ENCODE data around the gene FBXO2. TPM values are rescaled to one million over a fixed set of nuclear protein-coding genes. Genes with fewer than 3 reads are reported as not detected.
A peak's percentile ranks its signal among the peaks of the same experiment; 100 is the strongest.
"Not testable (repeated sequence)": the region's sequence is repeated elsewhere in the genome, so short reads cannot be mapped to it uniquely, and the experiment has no call there.

FBXO2 gene
- total RNA-seq, 1 donor: 2.0 TPM

GRCh38 chr1:11643782-11644181 lies 10.4 kb downstream of the FBXO2 start:
- no peak overlapping the region for H3K4me3 ChIP-seq (ENCODE audit: low read depth, low read length)
- TF ChIP-seq CTCF (IDR thresholded peaks at IDR 0.05; ENCODE audit: insufficient read depth, low read length): no peak
- DNase-seq (ENCODE audit: low read depth): no peak

- peak; percentile 100 for TF ChIP-seq CTCF (IDR thresholded peaks at IDR 0.05; ENCODE audit: insufficient read depth, low read length)
- peak; percentile 75 for DNase-seq (ENCODE audit: low read depth)
- not testable (repeated sequence) for H3K4me3 ChIP-seq (ENCODE audit: low read depth, low read length)
These were observed 11.7 kb downstream of the FBXO2 start for GRCh38 chr1:11642418-11643017.

GRCh38 chr1:11641776-11642305 lies 12.4 kb downstream of the FBXO2 start:
- H3K4me3 ChIP-seq (ENCODE audit: low read depth, low read length): no peak overlapping the region
- TF ChIP-seq CTCF (IDR thresholded peaks at IDR 0.05; ENCODE audit: insufficient read depth, low read length): no peak
- no peak for DNase-seq (ENCODE audit: low read depth)

- DNase-seq (ENCODE audit: low read depth): no peak
- H3K4me3 ChIP-seq (ENCODE audit: low read depth, low read length): no peak overlapping the region
- TF ChIP-seq CTCF (IDR thresholded peaks at IDR 0.05; ENCODE audit: insufficient read depth, low read length): no peak
These were observed 13.3 kb downstream of the FBXO2 start for GRCh38 chr1:11640944-11641343.

- TF ChIP-seq CTCF (IDR thresholded peaks at IDR 0.05; ENCODE audit: insufficient read depth, low read length): no peak
- no peak for DNase-seq (ENCODE audit: low read depth)
- no peak overlapping the region for H3K4me3 ChIP-seq (ENCODE audit: low read depth, low read length)
These were observed 14.1 kb downstream of the FBXO2 start for GRCh38 chr1:11640101-11640500.

- no peak for DNase-seq (ENCODE audit: low read depth)
- no peak for TF ChIP-seq CTCF (IDR thresholded peaks at IDR 0.05; ENCODE audit: insufficient read depth, low read length)
- H3K4me3 ChIP-seq (ENCODE audit: low read depth, low read length): no peak overlapping the region
These were observed 14.9 kb downstream of the FBXO2 start for GRCh38 chr1:11639372-11639771.

GRCh38 chr1:11638121-11638520 lies 16.1 kb downstream of the FBXO2 start:
- no peak overlapping the region for H3K4me3 ChIP-seq (ENCODE audit: low read depth, low read length)
- no peak for DNase-seq (ENCODE audit: low read depth)
- no peak for TF ChIP-seq CTCF (IDR thresholded peaks at IDR 0.05; ENCODE audit: insufficient read depth, low read length)
